Measurements from ENCODE around the gene CD2.

Gene CD2

GRCh38 chr1:116739371-116740012 lies 14.7 kb upstream of the CD2 start:
- TF ChIP-seq CTCF (conservative IDR thresholded peaks at IDR 0.05; ENCODE audit: low read depth, low read length), result no peak
- H3K4me3 ChIP-seq (ENCODE audit: low read depth, low read length), result no peak overlapping the region

GRCh38 chr1:116740296-116740695 lies 13.9 kb upstream of the CD2 start:
- no peak overlapping the region for H3K4me3 ChIP-seq (ENCODE audit: low read depth, low read length)
- no peak for TF ChIP-seq CTCF (conservative IDR thresholded peaks at IDR 0.05; ENCODE audit: low read depth, low read length)
- DNase-seq (ENCODE audit: low read depth), result no peak

More at GRCh38 chr1:116739371-116740012, 14.7 kb upstream of the CD2 start:
- DNase-seq (ENCODE audit: low read depth), result no peak

- H3K4me3 ChIP-seq (ENCODE audit: low read depth, low read length), result no peak overlapping the region
- no peak for DNase-seq (ENCODE audit: low read depth)
- no peak for TF ChIP-seq CTCF (conservative IDR thresholded peaks at IDR 0.05; ENCODE audit: low read depth, low read length)
Observed at GRCh38 chr1:116740746-116741145, 13.5 kb upstream of the CD2 start.

- DNase-seq (ENCODE audit: low read depth), result no peak
- no peak for TF ChIP-seq CTCF (conservative IDR thresholded peaks at IDR 0.05; ENCODE audit: low read depth, low read length)
- no peak overlapping the region for H3K4me3 ChIP-seq (ENCODE audit: low read depth, low read length)
Observed at GRCh38 chr1:116741836-116742565, 12.2 kb upstream of the CD2 start.

GRCh38 chr1:116743535-116743934 lies 10.7 kb upstream of the CD2 start:
- no peak overlapping the region for H3K4me3 ChIP-seq (ENCODE audit: low read depth, low read length)
- peak; percentile 5 for DNase-seq (ENCODE audit: low read depth)
- TF ChIP-seq CTCF (conservative IDR thresholded peaks at IDR 0.05; ENCODE audit: low read depth, low read length), result no peak

- no peak overlapping the region for H3K4me3 ChIP-seq (ENCODE audit: low read depth, low read length)
- TF ChIP-seq CTCF (conservative IDR thresholded peaks at IDR 0.05; ENCODE audit: low read depth, low read length), result no peak
- no peak for DNase-seq (ENCODE audit: low read depth)
Observed at GRCh38 chr1:116748272-116748671, 6.0 kb upstream of the CD2 start.

- TF ChIP-seq CTCF (conservative IDR thresholded peaks at IDR 0.05; ENCODE audit: low read depth, low read length), result no peak
- DNase-seq (ENCODE audit: low read depth), result no peak
- H3K4me3 ChIP-seq (ENCODE audit: low read depth, low read length), result no peak overlapping the region
Observed at GRCh38 chr1:116751146-116751545, 3.1 kb upstream of the CD2 start.

Data from choroid plexus epithelial cell (primary cell).